ENCODE results near the gene EFNA1.
A peak's percentile ranks its signal among the peaks of the same experiment; 100 is the strongest.
"Not testable (repeated sequence)": the region's sequence is repeated elsewhere in the genome, so short reads cannot be mapped to it uniquely, and the experiment has no call there.

Gene EFNA1

DNA sequence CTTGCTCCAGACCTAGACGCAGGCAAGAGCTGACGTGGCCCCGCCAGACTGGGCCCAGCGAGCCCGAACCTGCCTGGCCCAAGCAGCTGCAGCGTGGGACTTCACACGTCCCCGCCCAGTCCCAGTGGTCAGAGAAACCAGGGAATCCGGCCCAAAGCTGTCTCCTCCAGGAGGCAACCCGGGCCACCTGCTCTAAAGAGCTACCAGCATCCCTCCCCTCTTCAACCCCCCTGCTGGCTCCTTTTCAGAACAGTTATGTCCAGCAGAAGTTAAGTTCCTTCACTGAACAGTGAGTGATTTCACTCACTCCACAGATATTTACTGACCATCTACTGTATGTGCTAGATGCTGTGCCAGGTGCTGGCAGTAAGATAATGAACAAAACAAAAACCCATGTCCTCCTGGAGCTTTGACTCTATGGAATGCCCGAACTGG, 2.1 kb upstream of the EFNA1 start:
- DNase-seq: no peak

DNA sequence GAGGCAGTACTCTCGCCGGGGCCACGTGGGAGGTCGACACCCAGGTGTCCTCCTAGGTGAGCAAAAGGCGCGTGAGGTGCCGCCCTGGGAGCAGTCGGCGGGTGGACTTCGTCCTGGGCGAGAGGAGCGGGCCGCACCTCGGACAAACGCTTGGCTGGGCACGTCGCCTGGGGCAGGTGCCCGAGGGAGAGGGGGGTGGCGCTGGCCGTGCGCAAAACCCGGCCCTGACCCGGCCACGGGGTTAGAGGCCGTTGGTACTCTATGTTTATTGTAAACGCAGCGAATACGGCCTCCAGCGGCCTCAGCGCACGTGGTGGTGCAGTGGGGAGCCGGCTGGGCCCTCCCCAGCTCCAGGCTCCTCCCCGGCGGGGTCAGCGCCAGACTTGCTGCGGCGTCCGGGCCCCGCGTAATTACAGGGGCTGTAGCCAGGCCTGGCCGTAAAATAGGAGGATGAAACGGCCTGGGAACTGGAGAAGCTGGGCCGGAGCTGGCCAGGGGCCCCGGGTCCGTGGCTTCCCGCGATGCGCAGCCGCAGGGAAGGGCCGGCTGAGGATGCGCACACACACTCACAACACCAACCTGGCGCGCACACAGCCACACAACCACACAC, 1.6 kb upstream of the EFNA1 start:
- no peak for DNase-seq

DNA sequence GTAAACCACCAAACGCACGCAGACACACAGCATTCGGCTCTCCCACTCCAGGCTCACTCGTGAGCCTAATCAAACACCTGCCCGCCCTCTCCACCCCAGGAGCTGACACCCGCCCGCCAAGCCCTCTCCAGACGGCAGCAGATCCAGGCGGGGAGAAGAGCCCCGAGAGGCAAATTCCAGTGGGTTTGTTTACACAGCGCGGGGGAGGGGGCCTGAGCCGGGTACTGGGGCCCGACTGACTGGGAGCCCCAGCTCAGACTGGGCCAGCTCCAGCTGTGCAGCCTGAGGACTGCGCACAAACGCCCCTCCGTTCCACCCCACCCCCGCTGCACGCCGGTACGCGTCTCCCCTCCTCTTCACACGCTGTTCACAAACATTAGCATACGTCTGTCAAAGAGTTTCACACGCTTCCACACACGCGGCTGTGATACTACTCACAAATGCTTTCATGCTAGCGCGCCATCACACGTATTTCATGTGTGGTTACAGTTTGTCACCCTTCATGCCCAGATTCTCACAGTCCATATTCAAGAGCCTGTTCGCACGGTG, 1.0 kb upstream of the EFNA1 start:
- DNase-seq: peak; percentile 26

- DNase-seq: no peak
Measured at GRCh38 chr1:155127967-155128754, 485 bp downstream of the EFNA1 start.

DNA sequence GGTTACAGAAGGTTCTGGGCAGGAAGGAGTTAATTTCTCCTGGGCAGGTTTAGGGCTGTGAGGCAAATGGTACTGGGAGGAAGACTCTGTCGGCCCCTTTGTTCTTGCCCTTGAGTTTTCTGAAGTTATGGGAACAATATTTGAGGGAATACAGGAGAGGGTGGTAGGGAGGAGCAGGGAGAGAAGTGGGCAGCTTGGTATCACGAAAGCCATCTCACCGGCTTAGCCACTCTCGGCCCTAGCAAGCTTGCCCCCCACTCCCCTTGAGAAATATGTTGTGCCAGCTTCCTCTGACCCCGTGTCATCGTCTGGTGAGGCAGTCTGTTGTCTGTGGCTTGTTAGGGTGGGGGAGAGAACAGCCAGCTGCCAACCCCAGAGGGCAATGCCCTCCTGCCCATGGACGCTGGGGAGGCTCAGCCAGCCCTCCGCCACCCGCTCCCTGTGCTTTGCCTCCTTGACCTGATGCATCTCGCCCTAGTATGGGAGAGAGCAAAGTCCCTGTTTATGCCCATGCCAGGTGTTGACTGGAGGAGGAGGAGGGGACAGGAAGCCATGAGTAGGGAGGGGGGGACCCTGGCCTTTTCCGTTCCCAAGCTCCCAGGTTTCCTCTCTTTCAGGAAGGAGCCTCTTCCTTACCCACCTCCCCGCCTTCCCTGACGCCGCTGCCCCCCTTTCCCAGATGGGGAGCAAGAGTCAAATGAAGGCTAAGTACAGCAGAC, 1.2 kb downstream of the EFNA1 start:
- no peak for DNase-seq

DNA sequence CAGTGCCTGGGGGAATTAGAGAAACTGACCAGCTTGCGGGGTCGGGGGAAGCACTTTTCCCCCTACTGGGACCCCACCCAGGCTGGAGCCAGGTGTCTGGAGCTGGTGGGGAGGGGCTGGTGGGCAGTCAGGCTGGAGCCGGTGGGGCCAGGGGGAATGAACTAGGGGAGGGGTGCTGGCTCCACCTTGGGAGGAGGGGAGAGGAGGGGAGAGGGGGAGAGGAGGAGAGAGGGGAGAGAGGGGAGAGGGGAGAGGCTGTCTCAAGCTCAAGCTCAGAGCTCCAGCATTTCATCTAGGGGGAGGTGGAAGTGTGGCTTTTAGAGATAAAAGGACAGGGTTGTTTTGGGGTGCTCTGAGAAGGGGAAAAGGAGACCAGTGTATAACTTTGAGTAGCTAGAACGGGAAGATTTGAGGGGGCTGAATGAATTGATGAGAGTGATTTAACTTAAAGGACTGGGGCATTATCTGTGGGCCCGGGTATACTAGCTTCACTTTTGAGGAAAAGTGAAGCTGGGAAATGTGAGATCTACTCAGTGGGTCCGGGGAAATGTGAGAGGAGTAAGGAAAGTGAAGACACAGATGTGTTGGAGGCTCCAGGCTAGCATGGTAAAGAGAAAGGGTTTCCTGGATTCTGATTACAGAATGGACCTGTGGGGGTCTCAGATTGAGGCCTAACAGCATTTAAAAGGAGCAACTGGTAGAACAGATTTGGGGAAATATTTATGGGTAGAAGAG, 2.8 kb downstream of the EFNA1 start:
- no peak for DNase-seq

DNA sequence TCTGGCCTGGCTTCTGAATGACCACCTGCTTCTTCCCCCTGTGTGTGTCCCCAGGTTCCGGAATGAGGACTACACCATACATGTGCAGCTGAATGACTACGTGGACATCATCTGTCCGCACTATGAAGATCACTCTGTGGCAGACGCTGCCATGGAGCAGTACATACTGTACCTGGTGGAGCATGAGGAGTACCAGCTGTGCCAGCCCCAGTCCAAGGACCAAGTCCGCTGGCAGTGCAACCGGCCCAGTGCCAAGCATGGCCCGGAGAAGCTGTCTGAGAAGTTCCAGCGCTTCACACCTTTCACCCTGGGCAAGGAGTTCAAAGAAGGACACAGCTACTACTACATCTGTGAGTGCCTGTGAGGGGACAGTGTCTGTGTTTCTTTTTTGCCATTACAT, 3.6 kb downstream of the EFNA1 start:
- no peak for DNase-seq

GRCh38 chr1:155131856-155132255, 4.2 kb downstream of the EFNA1 start:
- DNase-seq: no peak

GRCh38 chr1:155133799-155134281, 6.2 kb downstream of the EFNA1 start:
- no peak for DNase-seq

DNA sequence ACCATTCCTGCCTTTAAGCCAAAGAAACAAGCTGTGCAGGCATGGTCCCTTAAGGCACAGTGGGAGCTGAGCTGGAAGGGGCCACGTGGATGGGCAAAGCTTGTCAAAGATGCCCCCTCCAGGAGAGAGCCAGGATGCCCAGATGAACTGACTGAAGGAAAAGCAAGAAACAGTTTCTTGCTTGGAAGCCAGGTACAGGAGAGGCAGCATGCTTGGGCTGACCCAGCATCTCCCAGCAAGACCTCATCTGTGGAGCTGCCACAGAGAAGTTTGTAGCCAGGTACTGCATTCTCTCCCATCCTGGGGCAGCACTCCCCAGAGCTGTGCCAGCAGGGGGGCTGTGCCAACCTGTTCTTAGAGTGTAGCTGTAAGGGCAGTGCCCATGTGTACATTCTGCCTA, 6.6 kb downstream of the EFNA1 start:
- no peak for DNase-seq

DNA sequence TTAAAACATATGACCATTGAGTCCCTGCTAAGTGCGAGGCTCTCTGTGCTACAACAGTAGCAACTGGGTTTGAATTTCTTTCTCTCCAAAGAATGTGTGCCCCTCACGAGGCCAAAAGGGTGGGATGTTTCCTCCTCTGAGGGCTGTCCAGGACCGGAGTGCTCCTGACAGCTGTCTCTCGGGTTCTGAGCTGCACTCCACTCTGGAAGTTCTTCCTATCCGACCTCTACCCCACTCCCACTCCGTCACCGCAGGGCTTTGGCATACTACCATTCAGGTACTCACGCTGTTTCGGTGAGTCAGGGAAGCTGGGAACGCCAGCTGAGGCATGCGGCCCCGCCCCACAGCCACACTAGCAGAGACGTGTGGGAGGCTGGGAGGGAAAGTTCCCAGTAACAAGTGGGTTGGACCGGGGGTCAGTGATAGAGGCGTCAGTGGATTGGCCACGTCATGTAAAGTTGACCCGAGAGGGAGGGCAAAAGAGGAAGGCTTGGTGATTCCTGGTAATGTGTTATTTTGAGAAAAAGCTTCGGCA, 7.3 kb downstream of the EFNA1 start:
- DNase-seq: peak; percentile 88

- peak; percentile 91 for DNase-seq
Measured at GRCh38 chr1:155135415-155136028, 7.8 kb downstream of the EFNA1 start, which contains the start of gene SLC50A1. Gene SLC50A1, plus strand, starts transcription at chr1:155135852. Its CDS starts 60 bp downstream, at chr1:155135912.

- no peak for DNase-seq
Measured at GRCh38 chr1:155136748-155137147, 9.1 kb downstream of the EFNA1 start.

DNA sequence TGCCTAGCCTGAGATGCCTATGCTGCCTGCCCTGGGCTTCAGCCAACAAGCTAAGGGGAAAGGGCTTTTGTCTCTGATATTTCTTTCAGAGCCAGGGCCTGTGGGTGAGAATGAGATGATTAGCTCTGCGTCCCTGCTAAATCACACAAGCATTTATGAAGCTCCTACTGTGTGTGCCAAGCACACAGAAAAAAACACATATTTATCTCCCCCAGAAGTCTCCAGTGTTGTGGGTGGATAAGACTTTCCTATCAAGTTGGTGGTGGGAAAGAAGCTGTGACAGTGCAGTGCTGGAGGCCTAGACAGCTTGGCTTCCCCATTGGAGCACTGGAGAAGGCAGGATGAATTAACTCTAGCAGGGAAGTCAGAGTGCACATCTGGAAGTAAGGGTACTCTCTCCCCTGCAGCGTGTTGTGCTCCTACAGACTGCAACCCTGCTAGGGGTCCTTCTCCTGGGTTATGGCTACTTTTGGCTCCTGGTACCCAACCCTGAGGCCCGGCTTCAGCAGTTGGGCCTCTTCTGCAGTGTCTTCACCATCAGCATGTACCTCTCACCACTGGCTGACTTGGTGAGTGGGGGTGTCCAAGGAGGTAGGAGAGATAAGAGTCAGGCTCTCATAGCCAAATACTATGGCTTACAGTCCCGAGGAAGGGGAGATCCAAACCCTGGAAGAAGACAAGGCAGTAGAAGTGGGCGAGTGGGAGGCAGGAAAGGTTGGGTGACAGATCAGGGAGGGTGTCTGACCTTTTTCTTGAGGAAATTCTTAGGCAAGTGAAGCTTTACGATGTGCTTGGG, 9.7 kb downstream of the EFNA1 start:
- DNase-seq: no peak

GRCh38 chr1:155139895-155140629, 12.4 kb downstream of the EFNA1 start, which contains the start of gene DPM3:
Gene DPM3, minus strand, starts transcription at chr1:155140531. Its CDS starts 291 bp downstream, at chr1:155140240.
- peak; percentile 84 for DNase-seq

GRCh38 chr1:155140630-155140953, 12.9 kb downstream of the EFNA1 start:
- DNase-seq: no peak

DNA sequence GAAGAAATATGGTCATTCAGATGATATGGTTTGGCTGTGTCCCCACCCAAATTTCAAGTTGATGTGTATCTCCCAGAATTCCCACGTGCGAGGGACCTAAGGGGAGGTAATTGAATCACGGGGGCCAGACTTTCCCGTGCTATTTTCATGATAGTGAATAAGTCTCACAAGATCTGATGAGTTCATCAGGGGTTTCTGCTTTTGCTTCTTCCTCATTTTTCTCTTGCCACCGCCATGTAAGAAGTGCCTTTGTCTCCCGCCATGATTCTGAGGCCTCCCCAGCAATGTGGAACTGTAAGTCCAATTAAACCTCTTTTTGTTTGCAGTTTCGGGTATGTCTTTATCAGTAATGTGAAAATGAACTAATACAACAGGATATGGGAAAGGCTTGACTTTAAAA, 14.1 kb downstream of the EFNA1 start:
- DNase-seq: no peak

DNA sequence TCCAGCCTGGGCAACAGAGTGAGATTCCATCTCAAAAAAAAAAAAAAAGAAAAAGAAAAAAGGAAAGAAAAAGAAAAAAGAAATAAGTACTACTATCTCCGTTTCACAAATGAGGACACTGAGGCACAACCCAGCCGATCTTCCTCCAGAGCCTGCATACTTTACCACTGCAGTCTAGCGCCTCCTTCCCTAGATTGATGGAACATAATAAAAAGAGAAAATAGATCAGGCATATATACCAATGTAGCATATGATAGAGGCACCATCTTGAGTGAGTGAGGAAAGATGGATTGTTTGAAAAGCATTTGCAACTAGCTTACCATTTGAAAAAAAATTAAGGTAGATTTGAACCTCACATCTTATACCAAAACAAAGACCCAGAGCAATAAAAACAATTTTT, 17.8 kb downstream of the EFNA1 start:
- no peak for DNase-seq

DNA sequence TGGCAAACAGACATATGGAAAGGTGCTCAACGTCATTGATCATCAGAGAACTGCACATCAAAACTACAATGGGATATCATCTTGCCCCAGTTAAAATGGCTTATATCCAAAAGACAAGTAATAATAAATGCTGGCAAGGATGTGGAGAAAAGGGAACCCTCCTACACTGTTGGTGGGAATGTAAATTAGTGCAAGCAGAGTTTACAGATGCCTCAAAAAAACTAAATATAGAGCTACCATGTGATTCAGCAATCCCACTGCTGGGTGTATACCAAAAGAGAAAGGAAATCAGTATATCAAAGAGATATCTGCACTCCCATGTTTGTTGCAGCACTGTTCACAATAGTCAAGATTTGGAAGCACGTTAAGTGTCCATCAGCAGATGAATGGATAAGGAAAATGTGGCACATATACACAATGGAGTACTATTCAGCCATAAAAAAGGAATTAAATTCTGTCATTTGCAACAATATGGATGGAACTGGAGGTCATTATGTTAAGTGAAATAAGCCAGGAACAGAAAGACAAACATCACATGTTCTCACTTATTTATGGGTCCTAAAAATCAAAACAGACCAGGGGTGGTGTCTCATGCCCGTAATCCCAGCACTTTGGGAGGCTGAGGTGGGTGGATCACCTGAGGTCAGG, 28.4 kb downstream of the EFNA1 start:
- not testable (repeated sequence) for DNase-seq

Data from fibroblast of skin of back (primary cell).